Frontal cortex (tissue), 4 donors: ENCODE results near the gene C5orf34. TPM values are rescaled to one million over a fixed set of nuclear protein-coding genes. Genes with fewer than 3 reads are reported as not detected.
"Not testable (repeated sequence)": the region's sequence is repeated elsewhere in the genome, so short reads cannot be mapped to it uniquely, and the experiment has no call there.

Experiments
- DNase-seq, 2 donors: peaks; one replicate each; pipeline ENCODE4 v3.0.0; 2012; ENCODE audit warnings: low spot score in 2 of 2
- FAIRE-seq: peaks from 2 replicates; lab custom pipeline; 2012; peaks lifted over from hg19 to GRCh38; lab: Jason Lieb, UNC
- total RNA-seq: library from RNA; depleted of rRNA; stranded (reverse); fragments of >200 nt; gene quantifications from one replicate; pipeline ENCODE4 v1.2.3, GENCODE V29; 2014
- donor health status: control.
- donor health status: control.
- donor health status: control.

The C5orf34 gene
- total RNA-seq: 6.1 TPM

GRCh38 chr5:43514816-43515677 is at the start of gene C5orf34:
Gene C5orf34, minus strand, starts transcription at chr5:43515148. Its CDS starts 5,809 bp downstream, at chr5:43509339.
- peak; percentile 95 to 97 for DNase-seq
- no peak for FAIRE-seq

- DNase-seq: no peak
- no peak for FAIRE-seq
Observed at GRCh38 chr5:43564289-43564850, 49.4 kb upstream of the C5orf34 start.

GRCh38 chr5:43563321-43563720 is 48.4 kb upstream of the C5orf34 start:
- no peak for DNase-seq
- no peak for FAIRE-seq

- no peak for DNase-seq
- no peak for FAIRE-seq
Observed at GRCh38 chr5:43561356-43561755, 46.4 kb upstream of the C5orf34 start.

- FAIRE-seq (no peak), DNase-seq (no peak)
Observed at GRCh38 chr5:43560128-43560527, 45.2 kb upstream of the C5orf34 start.

DNA sequence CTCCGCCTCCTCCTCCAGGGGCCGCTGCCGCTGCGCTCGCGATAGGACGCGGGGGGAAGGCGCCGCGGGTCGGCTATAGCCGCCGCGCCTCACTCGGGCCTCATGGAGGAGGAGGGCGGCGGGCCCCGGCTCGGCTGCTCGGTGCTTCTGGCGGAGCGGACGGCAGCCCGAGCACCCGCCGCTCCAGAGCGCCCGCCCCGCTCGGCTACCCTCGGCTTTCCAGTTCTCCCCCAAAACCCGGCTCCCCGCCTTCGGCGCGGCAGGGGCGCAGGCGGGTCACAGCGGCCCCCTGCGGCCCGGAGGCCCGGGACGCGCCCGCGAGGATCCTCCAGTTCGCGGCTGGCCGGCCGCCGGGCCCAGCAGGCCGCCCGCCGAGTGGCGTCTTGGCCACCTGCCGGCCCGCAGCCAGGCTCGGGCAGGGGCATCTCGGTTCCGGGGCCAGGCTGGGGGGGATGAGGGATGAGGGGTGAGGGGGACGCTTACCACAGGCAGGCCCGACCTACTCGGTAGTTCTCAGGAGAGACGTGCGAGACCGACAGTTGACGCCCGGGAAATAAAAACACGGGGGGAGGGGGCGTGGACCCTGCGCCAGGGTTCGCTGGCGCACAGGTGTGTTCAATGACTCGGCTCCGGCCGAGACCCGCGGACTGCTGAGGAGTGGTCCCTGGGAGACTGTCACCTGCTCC is 42.1 kb upstream of the C5orf34 start, which contains the start of gene PAIP1:
Gene PAIP1 (minus strand): TSS at position 221 of the 686 bp plus-strand sequence. CDS start 231 bp downstream, outside the sequence.
- peak; percentile 86 to 88 for DNase-seq
- no peak for FAIRE-seq

- not testable (repeated sequence) for FAIRE-seq, DNase-seq
Observed at GRCh38 chr5:43556607-43556856, 41.6 kb upstream of the C5orf34 start.

GRCh38 chr5:43555895-43556606 is 41.1 kb upstream of the C5orf34 start:
- FAIRE-seq: no peak
- peak; percentile 46 to 57 for DNase-seq

- no peak for DNase-seq
- FAIRE-seq: no peak
Observed at GRCh38 chr5:43554497-43554896, 39.5 kb upstream of the C5orf34 start.

GRCh38 chr5:43553381-43553780 is 38.4 kb upstream of the C5orf34 start:
- no peak for FAIRE-seq
- DNase-seq: no peak

- DNase-seq: no peak
- no peak for FAIRE-seq
Observed at GRCh38 chr5:43551731-43552130, 36.8 kb upstream of the C5orf34 start.

DNA sequence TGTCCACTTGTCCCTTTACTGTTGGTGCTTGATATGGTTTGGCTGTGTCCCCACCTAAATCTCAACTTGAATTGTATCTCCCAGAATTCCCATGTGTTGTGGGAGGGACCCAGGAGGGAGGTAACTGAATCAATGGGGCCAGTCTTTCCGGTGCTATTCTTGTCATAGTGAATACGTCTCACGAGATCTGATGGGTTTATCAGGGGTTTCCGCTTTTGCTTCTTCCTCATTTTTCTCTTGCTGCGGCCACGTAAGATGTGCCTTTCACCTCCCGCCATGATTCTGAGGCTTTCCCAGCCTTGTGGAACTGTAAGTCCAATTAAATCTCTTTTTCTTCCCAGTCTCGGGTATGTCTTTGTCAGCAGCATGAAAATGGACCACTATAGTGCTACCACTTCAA is 34.3 kb upstream of the C5orf34 start:
- not testable (repeated sequence) for FAIRE-seq, DNase-seq

- no peak for FAIRE-seq
- DNase-seq: no peak
Observed at GRCh38 chr5:43548358-43548757, 33.4 kb upstream of the C5orf34 start.

- no peak for FAIRE-seq
- DNase-seq: no peak
Observed at GRCh38 chr5:43547532-43547931, 32.6 kb upstream of the C5orf34 start.

GRCh38 chr5:43543434-43543833 is 28.5 kb upstream of the C5orf34 start:
- FAIRE-seq (no peak), DNase-seq (no peak)

DNA sequence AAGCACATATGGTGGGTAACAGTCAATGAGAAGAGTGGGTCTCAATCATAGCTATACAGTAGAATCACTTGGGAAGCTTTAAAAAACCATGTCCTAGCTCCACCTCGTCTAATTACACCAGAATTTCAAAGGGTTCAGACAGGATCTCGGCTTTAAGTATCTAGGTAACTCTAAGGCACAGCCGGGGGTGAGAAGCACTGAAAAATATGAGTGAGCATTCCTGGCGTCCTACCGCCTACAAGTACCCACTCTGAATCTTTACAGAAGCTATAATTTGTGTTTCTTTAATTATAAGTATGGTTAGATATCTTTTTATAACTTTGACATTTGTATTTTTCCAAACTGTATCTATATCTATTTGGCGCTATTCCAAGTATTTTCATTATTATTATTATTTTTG is 25.8 kb upstream of the C5orf34 start:
- FAIRE-seq (no peak), DNase-seq (no peak)

DNA sequence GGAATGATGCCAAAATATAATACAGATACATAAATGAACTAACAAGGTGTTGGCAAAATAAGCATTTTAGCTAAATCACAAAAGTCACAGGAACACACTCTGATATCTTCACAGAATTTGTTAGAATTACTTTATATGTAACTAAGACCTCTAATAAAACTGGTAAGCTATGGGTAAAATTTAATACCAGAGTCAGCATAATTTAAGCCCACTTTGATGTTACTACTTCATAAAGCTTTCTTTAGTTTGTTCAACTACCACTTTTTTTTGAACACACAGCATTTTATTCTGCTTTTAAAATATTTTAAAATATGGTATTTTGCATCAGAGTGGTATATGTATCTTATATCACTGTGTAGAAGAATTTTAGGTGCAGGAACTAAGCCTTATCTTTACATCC is 22.0 kb upstream of the C5orf34 start:
- FAIRE-seq (no peak), DNase-seq (no peak)

DNA sequence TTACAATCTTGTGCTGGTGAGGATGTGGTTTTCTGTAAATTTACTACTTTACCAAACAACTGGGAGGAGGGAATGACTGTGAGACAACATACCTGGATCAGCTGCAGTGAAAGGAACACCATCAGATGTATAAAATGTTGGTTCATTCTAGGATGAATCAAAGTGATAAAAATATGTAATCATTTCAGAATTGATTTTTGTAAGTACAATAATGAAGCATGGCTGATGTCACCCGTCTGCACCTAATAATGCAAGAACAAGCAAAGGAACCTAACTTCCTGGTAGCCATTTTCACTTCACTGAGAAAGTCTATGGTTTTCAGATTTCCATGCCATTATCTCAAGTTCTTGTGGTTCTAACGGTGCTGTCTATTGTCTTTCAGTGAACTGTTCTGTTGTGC is 18.7 kb upstream of the C5orf34 start:
- DNase-seq (no peak), FAIRE-seq (no peak)

DNA sequence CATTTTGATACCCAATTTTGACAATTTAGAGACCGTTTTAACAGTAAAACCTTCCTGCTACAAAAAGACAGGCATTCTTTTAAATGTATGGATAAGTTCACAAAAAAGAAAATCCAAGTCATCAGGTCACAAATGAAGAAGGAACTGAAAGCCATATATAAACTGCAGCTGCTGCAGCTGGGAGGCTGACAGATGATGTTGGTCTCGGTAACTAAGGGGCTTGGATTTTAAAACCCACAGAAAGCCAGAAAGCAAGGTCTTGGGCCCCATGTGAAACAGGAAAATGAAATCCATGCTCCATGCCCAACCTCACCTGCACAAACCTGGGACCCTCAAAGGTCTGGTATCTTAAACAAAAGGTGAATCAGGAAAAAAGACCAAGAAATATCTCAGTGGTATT is 15.7 kb upstream of the C5orf34 start:
- FAIRE-seq (no peak), DNase-seq (no peak)

GRCh38 chr5:43523662-43524072 is 8.7 kb upstream of the C5orf34 start:
- no peak for DNase-seq
- no peak for FAIRE-seq
